A375 (cell line): Measurements from ENCODE around the gene SLC25A53. TPM values are rescaled to one million over a fixed set of nuclear protein-coding genes. Genes with fewer than 3 reads are reported as not detected.

Source experiments
- total RNA-seq: library from RNA; depleted of rRNA; stranded (reverse); fragments of >200 nt; shearing (Covaris generic); gene quantifications from 2 replicates; pipeline ENCODE4 v1.2.3, GENCODE V29; 2014; rRNA removed

SLC25A53 gene
- total RNA-seq: 12.5 and 14.4 TPM in 2 replicates

GRCh38 chrX:104156630-104157529 lies at the start of gene SLC25A53:
Gene SLC25A53, minus strand, starts transcription at chrX:104157009. Its CDS starts 51,752 bp downstream, at chrX:104105257.

GRCh38 chrX:104165894-104166734 lies 9.3 kb upstream of the SLC25A53 start, which contains the start of gene FAM199X:
Gene FAM199X, plus strand, starts transcription at chrX:104166453. Its CDS starts 333 bp downstream, at chrX:104166786.

GRCh38 chrX:104112326-104112951 lies 44.4 kb downstream of the SLC25A53 start, which contains the start of gene ZCCHC18:
Gene ZCCHC18, plus strand, starts transcription at chrX:104112523. Its CDS starts 1,589 bp downstream, at chrX:104114112.

GRCh38 chrX:104075778-104076445 lies 80.9 kb downstream of the SLC25A53 start, which contains the start of gene TMSB15C:
Gene TMSB15C, minus strand, starts transcription at chrX:104076236.

Other genes starting within 250 kb of the SLC25A53 start
- gene TMSB15B, start 194.4 kb downstream of the SLC25A53 start, total RNA-seq: 1.5 and 2.1 TPM in 2 replicates
- gene H2BW1, start 143.3 kb downstream of the SLC25A53 start, total RNA-seq: 2.3 TPM in 1 of 2 replicates, not detected in the other
- not detected in 2 replicates for gene H2BW2, start 117.1 kb downstream of the SLC25A53 start, total RNA-seq
- gene TMSB15C, start 80.8 kb downstream of the SLC25A53 start, total RNA-seq: 0.53 and 0.56 TPM in 2 replicates
- gene ZCCHC18, start 44.5 kb downstream of the SLC25A53 start, total RNA-seq: 3.0 TPM in 2 replicates
- gene FAM199X, start 9.4 kb upstream of the SLC25A53 start, total RNA-seq: 13.6 and 14.6 TPM in 2 replicates
- gene ESX1, start 97.9 kb upstream of the SLC25A53 start, total RNA-seq: not detected in 2 replicates